Measurements from ENCODE around the gene TLCD1.

TLCD1 gene

GRCh38 chr17:28726226-28726626 lies at the start of gene TLCD1:
Gene TLCD1, minus strand, starts transcription at chr17:28726233. Its CDS starts 136 bp downstream, at chr17:28726097.
- DNase-seq = peak; percentile 73

GRCh38 chr17:28774206-28774605 lies 48.2 kb upstream of the TLCD1 start:
- DNase-seq = no peak

- no peak for DNase-seq
These were observed 47.7 kb upstream of the TLCD1 start for GRCh38 chr17:28773736-28774135.

GRCh38 chr17:28765038-28765437 lies 39.0 kb upstream of the TLCD1 start:
- no peak for DNase-seq

- DNase-seq = peak; percentile 53
These were observed 37.8 kb upstream of the TLCD1 start for GRCh38 chr17:28763804-28764266.

GRCh38 chr17:28763137-28763799 lies 37.2 kb upstream of the TLCD1 start:
- no peak for DNase-seq

- DNase-seq = no peak
These were observed 34.8 kb upstream of the TLCD1 start for GRCh38 chr17:28760601-28761562.

- DNase-seq = no peak
These were observed 33.3 kb upstream of the TLCD1 start for GRCh38 chr17:28759256-28759865.

- DNase-seq = no peak
These were observed 32.5 kb upstream of the TLCD1 start for GRCh38 chr17:28758411-28759121.

- DNase-seq = no peak
These were observed 30.2 kb upstream of the TLCD1 start for GRCh38 chr17:28756049-28756804.

- DNase-seq = no peak
These were observed 29.5 kb upstream of the TLCD1 start for GRCh38 chr17:28755486-28755885.

- DNase-seq = no peak
These were observed 25.8 kb upstream of the TLCD1 start for GRCh38 chr17:28751600-28752366.

GRCh38 chr17:28750178-28751047 lies 24.4 kb upstream of the TLCD1 start:
- peak; percentile 86 for DNase-seq

- no peak for DNase-seq
These were observed 23.6 kb upstream of the TLCD1 start for GRCh38 chr17:28749516-28750177.

- no peak for DNase-seq
These were observed 23.0 kb upstream of the TLCD1 start for GRCh38 chr17:28748852-28749515.

- no peak for DNase-seq
These were observed 22.0 kb upstream of the TLCD1 start for GRCh38 chr17:28747801-28748750.

- peak; percentile 45 for DNase-seq
These were observed 21.1 kb upstream of the TLCD1 start for GRCh38 chr17:28747051-28747691.
